IMR-90 (cell line): ENCODE data around the gene ITGB2. TPM values are rescaled to one million over a fixed set of nuclear protein-coding genes. Genes with fewer than 3 reads are reported as not detected.

Source experiments
- ATAC-seq: fragments of 200-7000 bp; cut with Tn5 transposase; 2 replicates; pipeline ENCODE4 v1.9.1; 2020; ENCODE audit warnings: low read depth, mild to moderate bottlenecking, moderate library complexity
- BruUV-seq: library from RNA; stranded (reverse); fragments of 400-500 nt; replicated peaks from 2 replicates; lab custom pipeline; 2021; lab: Mats Ljungman, UMichigan
- CTCF ChIA-PET: fragments of 300-600 bp; formaldehyde crosslinking; extraction: SDS; loops from one replicate; lab custom pipeline; 2021; ENCODE audit warnings: antibody characterized with exemption; lab: Yijun Ruan, JAX
- POLR2A ChIA-PET: fragments of 300-600 bp; sonication (Branson Sonifier 250); formaldehyde crosslinking; loops from one replicate; lab custom pipeline; 2022; ENCODE audit warnings: antibody characterized with exemption; ENCODE audit not compliant: unreplicated experiment; lab: Charles Lee
- DNase-seq: peaks from one replicate; pipeline ENCODE4 v3.0.0; 2013
- H2AFZ ChIP-seq: replicated peaks from 2 replicates; pipeline ENCODE3; 2013; ENCODE audit warnings: low read length, mild to moderate bottlenecking; ENCODE audit not compliant: poor library complexity
- H2AK5ac ChIP-seq: 2 replicates; pipeline ENCODE4 v1.6.1; 2013; ENCODE audit warnings: low read depth, low read length, inconsistent platforms
- H2AK9ac ChIP-seq: replicated peaks from 2 replicates; pipeline ENCODE3; 2013; ENCODE audit warnings: mild to moderate bottlenecking, low read depth, low read length, moderate library complexity; ENCODE audit not compliant: poor library complexity
- H2BK120ac ChIP-seq: 2 replicates; pipeline ENCODE4 v1.6.1; 2013; ENCODE audit warnings: low read depth, low read length, inconsistent platforms
- H2BK15ac ChIP-seq: 3 replicates; pipeline ENCODE4 v1.6.1; 2013; ENCODE audit warnings: low read depth, low read length, inconsistent platforms
- H2BK20ac ChIP-seq: 2 replicates; pipeline ENCODE4 v1.6.1; 2013; ENCODE audit warnings: low read depth, mild to moderate bottlenecking, inconsistent platforms, low read length, moderate library complexity
- H2BK5ac ChIP-seq: 2 replicates; pipeline ENCODE4 v1.6.1; 2013; ENCODE audit warnings: mild to moderate bottlenecking, low read depth, low read length, inconsistent platforms; ENCODE audit not compliant: poor library complexity, severe bottlenecking
- H3K14ac ChIP-seq: replicated peaks from 2 replicates; pipeline ENCODE4 v1.6.1; 2013; ENCODE audit warnings: low read depth, low read length, inconsistent platforms
- H3K18ac ChIP-seq: 2 replicates; pipeline ENCODE4 v1.6.1; 2013; ENCODE audit warnings: low read depth, low read length, control low read depth
- H3K23ac ChIP-seq: 2 replicates; pipeline ENCODE4 v1.6.1; 2013; ENCODE audit warnings: low read depth, low read length, inconsistent platforms
- H3K27ac ChIP-seq: 2 replicates; pipeline ENCODE4 v1.5.1; 2013; ENCODE audit warnings: mild to moderate bottlenecking, control low read depth, low read length; ENCODE audit not compliant: insufficient read depth
- H3K27me3 ChIP-seq: 2 replicates; pipeline ENCODE4 v1.6.1; 2013; ENCODE audit warnings: low read length; ENCODE audit not compliant: control insufficient read depth, insufficient read depth
- H3K36me3 ChIP-seq: 2 replicates; pipeline ENCODE4 v1.6.1; 2013; ENCODE audit warnings: low read length, mixed read lengths; ENCODE audit not compliant: control insufficient read depth, insufficient read depth
- H3K4ac ChIP-seq: 2 replicates; pipeline ENCODE4 v1.6.1; 2013; ENCODE audit warnings: low read depth, low read length, inconsistent platforms
- H3K4me1 ChIP-seq: 2 replicates; pipeline ENCODE4 v1.6.1; 2013; ENCODE audit warnings: low read length, mixed read lengths; ENCODE audit not compliant: control insufficient read depth, insufficient read depth
- H3K4me2 ChIP-seq: 2 replicates; pipeline ENCODE4 v1.6.1; 2013; ENCODE audit warnings: low read depth, mild to moderate bottlenecking, control low read depth, low read length, moderate library complexity
- H3K4me3 ChIP-seq: 2 replicates; pipeline ENCODE4 v1.5.1; 2013; ENCODE audit warnings: low read depth, mild to moderate bottlenecking, control low read depth, low read length, moderate library complexity; ENCODE audit not compliant: insufficient read depth
- H3K56ac ChIP-seq: 2 replicates; pipeline ENCODE4 v1.6.1; 2013; ENCODE audit warnings: low read length, inconsistent platforms; ENCODE audit not compliant: insufficient read depth; ENCODE audit errors: extremely low read depth
- H3K79me1 ChIP-seq, 2 experiments: 2 replicates each; pipeline ENCODE4 v1.6.1; 2013; ENCODE audit warnings: low read length in 2 of 2, inconsistent platforms in 1 of 2, low read depth in 1 of 2
- H3K9ac ChIP-seq: 2 replicates; pipeline ENCODE4 v1.6.1; 2013; ENCODE audit warnings: low read depth, low read length, control low read depth
- H3K9me1 ChIP-seq: 2 replicates; pipeline ENCODE4 v1.6.1; 2013; ENCODE audit warnings: low read length, inconsistent platforms; ENCODE audit not compliant: insufficient read depth
- H3K9me3 ChIP-seq: 2 replicates; pipeline ENCODE4 v1.6.1; 2013; ENCODE audit warnings: low read length; ENCODE audit not compliant: control insufficient read depth, insufficient read depth
- H4K20me1 ChIP-seq: 2 replicates; pipeline ENCODE4 v1.6.1; 2013; ENCODE audit warnings: low read length, inconsistent platforms; ENCODE audit not compliant: insufficient read depth
- H4K5ac ChIP-seq: 2 replicates; pipeline ENCODE4 v1.6.1; 2013; ENCODE audit warnings: mild to moderate bottlenecking, low read depth, low read length, control low read depth
- H4K8ac ChIP-seq, 2 experiments: 2 replicates each; pipeline ENCODE4 v1.6.1; 2013; ENCODE audit warnings: low read depth in 2 of 2, low read length in 2 of 2, control low read depth in 1 of 2, inconsistent platforms in 1 of 2
- H4K91ac ChIP-seq: 2 replicates; pipeline ENCODE4 v1.6.1; 2013; ENCODE audit warnings: low read depth, low read length, inconsistent platforms; ENCODE audit not compliant: insufficient read depth
- BHLHE40 ChIP-seq: fragments of 150-350 bp; IDR thresholded peaks from 2 replicates; pipeline ENCODE4 v1.6.1; 2016; ENCODE audit warnings: mild to moderate bottlenecking, low read depth, low read length
- CEBPB ChIP-seq: IDR thresholded peaks from 2 replicates; pipeline ENCODE4 v1.6.1; 2012; ENCODE audit warnings: low read depth, low read length, improper control_type of control experiment
- CHD1 ChIP-seq: IDR thresholded peaks from 2 replicates; pipeline ENCODE4 v1.6.1; 2012; ENCODE audit warnings: low read depth, low read length, improper control_type of control experiment
- FOS ChIP-seq: fragments of 150-350 bp; IDR thresholded peaks from 2 replicates; pipeline ENCODE4 v1.6.1; 2016; ENCODE audit warnings: low read depth, low read length
- MAFK ChIP-seq: IDR thresholded peaks from 2 replicates; pipeline ENCODE4 v1.6.1; 2012; ENCODE audit warnings: low read depth, low read length, improper control_type of control experiment
- MAZ ChIP-seq: IDR thresholded peaks from 2 replicates; pipeline ENCODE4 v1.6.1; 2012; ENCODE audit warnings: low read depth, mild to moderate bottlenecking, low read length, improper control_type of control experiment, moderate library complexity, borderline replicate concordance
- MXI1 ChIP-seq: IDR thresholded peaks from 2 replicates; pipeline ENCODE4 v1.6.1; 2012; ENCODE audit warnings: low read depth, mild to moderate bottlenecking, low read length, moderate library complexity, borderline replicate concordance
- NFE2L2 ChIP-seq: fragments of 150-350 bp; IDR thresholded peaks from 2 replicates; pipeline ENCODE4 v1.6.1; 2016; ENCODE audit warnings: low read depth, mild to moderate bottlenecking, low read length
- POLR2A ChIP-seq: IDR thresholded peaks from 2 replicates; pipeline ENCODE4 v1.6.1; 2012; ENCODE audit warnings: mild to moderate bottlenecking, low read depth, low read length
- RAD21 ChIP-seq: IDR thresholded peaks from 2 replicates; pipeline ENCODE4 v1.6.1; 2012; ENCODE audit warnings: low read length, improper control_type of control experiment
- RFX5 ChIP-seq: IDR thresholded peaks from 2 replicates; pipeline ENCODE4 v1.8.0; 2012; ENCODE audit warnings: low read depth, mild to moderate bottlenecking, low read length, moderate library complexity
- SMC3 ChIP-seq: fragments of 150-350 bp; IDR thresholded peaks from 2 replicates; pipeline ENCODE4 v1.6.1; 2016; ENCODE audit warnings: low read depth, mild to moderate bottlenecking, antibody characterized with exemption, low read length, moderate library complexity
- WGBS, 2 experiments: methylation state at CpG; one replicate each; pipeline versions ENCODE4 v1.1.5 to v1.1.7; 2013; ENCODE audit warnings: missing lambda C conversion rate in 2 of 2; ENCODE audit not compliant: insufficient read length in 1 of 2; ENCODE audit errors: extremely low coverage in 2 of 2; 5-methylcytosine and 5-hydroxymethylcytosine counted together
- dilution Hi-C: fragments of 300-500 bp; cut with HindIII; formaldehyde crosslinking; loops from one replicate; pipeline ENCODE4 v1.14.3; 2018; ENCODE audit warnings: low sequenced_read_pairs; ENCODE audit not compliant: unreplicated experiment
- in situ Hi-C: fragments of 300-500 bp; cut with MboI; formaldehyde crosslinking; loops from 3 replicates; pipeline ENCODE4 v1.14.3; 2019; ENCODE audit warnings: low sequenced_read_pairs, inconsistent platforms, mixed read lengths
- intact Hi-C: fragments of 100-400 bp; cut with micrococcal nuclease; formaldehyde crosslinking; loops from 2 replicates; pipeline ENCODE4 v1.10.0; 2022
- polyA plus RNA-seq, 3 experiments: library from polyadenylated mRNA; depleted of rRNA; stranded (reverse); fragments of >200 nt; gene quantifications; 2 replicates each; pipeline ENCODE4 v1.2.3, GENCODE V29; 2012; ENCODE audit warnings: low replicate concordance in 1 of 3
- total RNA-seq: library from RNA; depleted of rRNA; stranded (reverse); fragments of >200 nt; gene quantifications from 2 replicates; pipeline ENCODE4 v1.2.3, GENCODE V29; 2012
- TF ChIP-seq, protein P1 (sequence below): fragments of 150-350 bp; IDR thresholded peaks from 2 replicates; pipeline ENCODE4 v1.6.1; 2016; ENCODE audit warnings: low read depth, mild to moderate bottlenecking, low read length, moderate library complexity, borderline replicate concordance
- TF ChIP-seq, protein P2 (sequence below): fragments of 150-350 bp; IDR thresholded peaks from 2 replicates; pipeline ENCODE4 v1.6.1; 2017; ENCODE audit warnings: mild to moderate bottlenecking, antibody characterized with exemption, low read length, low read depth

The ITGB2 gene
- total and polyA plus RNA-seq, 2 of the 4 experiments (the other 2 are of a cell fraction): 0.14 TPM; not detected in 1

DNA sequence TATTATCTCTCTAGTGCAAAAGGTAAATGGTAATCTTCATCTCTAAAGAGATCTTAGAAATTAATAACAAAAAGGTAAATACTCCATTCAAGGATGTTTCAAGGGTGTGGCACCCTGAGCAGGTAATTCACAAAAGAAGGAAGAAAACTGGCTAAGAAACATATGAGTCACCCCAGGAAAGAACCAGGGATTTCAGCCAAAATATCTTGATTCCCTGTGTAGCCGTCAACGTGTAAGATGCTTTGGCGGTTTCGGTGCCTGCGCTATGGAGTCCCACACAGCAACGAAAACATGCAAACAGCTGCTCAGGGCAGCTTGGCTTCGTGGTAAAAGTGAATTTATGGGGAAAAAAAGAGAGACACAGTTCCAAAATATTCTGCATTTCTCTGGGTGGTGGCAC lies 3.7 kb downstream of the ITGB2 start:
- Histone ChIP-seq H3K9me1 (0 out of 2 replicates have a peak, but pooled peaks cover 2% of the 10 kb centered on the region), H4K8ac (no peak overlapping the region), H2BK5ac (no peak overlapping the region), H3K9ac (no peak overlapping the region), H3K4me1 (no peaks in the 10 kb centered on the region), H4K91ac (no peak overlapping the region), H2BK120ac (no peak overlapping the region), H4K20me1 (peaks cover 3% of the 10 kb centered on the region; the same call in 1 of the 2 replicates), H3K14ac (no peak overlapping the region), H3K9me3 (no peaks in the 10 kb centered on the region), H3K4me3 (no peak overlapping the region), H3K4me2 (no peak overlapping the region), H3K36me3 (no peaks in the 10 kb centered on the region), H2BK15ac (no peak overlapping the region), H3K23ac (no peak overlapping the region), H3K79me1 (no peaks in the 10 kb centered on the region), H4K5ac (no peak overlapping the region), H2AK9ac (no peak overlapping the region), H2AK5ac (no peak overlapping the region), H3K27ac (no peak overlapping the region), H2AFZ (no peak overlapping the region), H3K4ac (no peak overlapping the region), H3K56ac (no peak overlapping the region), H2BK20ac (no peak overlapping the region), H3K27me3 (peaks cover 64% of the 10 kb centered on the region), H3K18ac (no peak overlapping the region)
- in situ Hi-C loops: no loop called here
- intact Hi-C loops: no loop called here
- BruUV-seq: no TSS peak
- ChIA-PET CTCF (no interaction called here), POLR2A (interaction anchor here (0.6 kb wide), 1 partner anchor 8 kb away, joined by 3 read pairs; no protein-coding TSS in a partner anchor)
- dilution Hi-C loops: no loop called here
- ATAC-seq (no peak), DNase-seq (no peak)
- TF ChIP-seq RFX5 (no peak), MXI1 (no peak), MAZ (no peak), CEBPB (no peak), NFE2L2 (no peak), POLR2A (no peak), RAD21 (no peak), CHD1 (no peak), BHLHE40 (no peak), MAFK (no peak), SMC3 (no peak), FOS (no peak)
- TF ChIP-seq, protein P1, sequence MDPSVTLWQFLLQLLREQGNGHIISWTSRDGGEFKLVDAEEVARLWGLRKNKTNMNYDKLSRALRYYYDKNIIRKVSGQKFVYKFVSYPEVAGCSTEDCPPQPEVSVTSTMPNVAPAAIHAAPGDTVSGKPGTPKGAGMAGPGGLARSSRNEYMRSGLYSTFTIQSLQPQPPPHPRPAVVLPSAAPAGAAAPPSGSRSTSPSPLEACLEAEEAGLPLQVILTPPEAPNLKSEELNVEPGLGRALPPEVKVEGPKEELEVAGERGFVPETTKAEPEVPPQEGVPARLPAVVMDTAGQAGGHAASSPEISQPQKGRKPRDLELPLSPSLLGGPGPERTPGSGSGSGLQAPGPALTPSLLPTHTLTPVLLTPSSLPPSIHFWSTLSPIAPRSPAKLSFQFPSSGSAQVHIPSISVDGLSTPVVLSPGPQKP: no peak
- TF ChIP-seq, protein P2, sequence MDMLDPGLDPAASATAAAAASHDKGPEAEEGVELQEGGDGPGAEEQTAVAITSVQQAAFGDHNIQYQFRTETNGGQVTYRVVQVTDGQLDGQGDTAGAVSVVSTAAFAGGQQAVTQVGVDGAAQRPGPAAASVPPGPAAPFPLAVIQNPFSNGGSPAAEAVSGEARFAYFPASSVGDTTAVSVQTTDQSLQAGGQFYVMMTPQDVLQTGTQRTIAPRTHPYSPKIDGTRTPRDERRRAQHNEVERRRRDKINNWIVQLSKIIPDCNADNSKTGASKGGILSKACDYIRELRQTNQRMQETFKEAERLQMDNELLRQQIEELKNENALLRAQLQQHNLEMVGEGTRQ: no peak
- no CpG with 5 or more reads among the region's 7 CpGs for WGBS, 2 experiments
